Thyroid gland (tissue), 4 donors: Measurements from ENCODE around the gene KCNJ6.

ENCODE experiments used
- CTCF ChIP-seq, 6 experiments: fragments of 200-600 bp in 3 of 6; fragments of 450-650 bp in 3 of 6; sonication (generic) in 3 of 6; IDR thresholded peaks; one replicate each; pipeline ENCODE4 v1.5.1; 2016 to 2019; ENCODE audit warnings: antibody characterized with exemption in 6 of 6, mild to moderate bottlenecking in 2 of 6, inconsistent platforms in 1 of 6, moderate library complexity in 1 of 6
- POLR2A ChIP-seq, 2 donors: fragments of 450-650 bp; IDR thresholded peaks; one replicate each; pipeline ENCODE4 v1.6.1; 2017; ENCODE audit warnings: antibody characterized with exemption in 2 of 2, mild to moderate bottlenecking in 2 of 2, moderate library complexity in 1 of 2

DNA sequence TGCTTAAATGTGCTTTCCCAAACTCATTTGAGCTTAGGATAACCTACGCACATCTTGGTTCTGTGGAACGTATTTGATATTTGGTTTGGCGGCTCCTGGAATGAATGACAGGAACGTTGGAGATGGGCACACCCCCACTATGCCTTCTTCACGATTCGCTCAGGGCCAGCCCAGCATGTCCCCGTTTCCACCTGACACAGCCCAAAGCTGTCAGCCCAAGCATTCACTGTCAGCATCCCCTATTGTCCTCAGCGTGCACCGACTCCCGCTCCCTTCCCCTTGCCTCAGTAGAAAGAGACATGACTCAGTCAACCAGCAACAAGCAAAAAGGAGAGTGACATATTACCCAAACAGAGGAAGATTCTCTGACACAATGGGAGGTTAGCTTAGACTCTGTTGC is 181.4 kb downstream of the KCNJ6 start:
- TF ChIP-seq CTCF (IDR thresholded peaks at IDR 0.05) (no peak), POLR2A (IDR thresholded peaks at IDR 0.05) (no peak)
